A549 (cell line): ENCODE results near the gene ACTR1B.
"Not testable (repeated sequence)": the region's sequence is repeated elsewhere in the genome, so short reads cannot be mapped to it uniquely, and the experiment has no call there.

Experiments
- CBX2 ChIP-seq: fragments of 200-600 bp; sonication (generic); IDR thresholded peaks from 2 replicates; pipeline ENCODE4 v1.6.1; 2016; ENCODE audit warnings: low read depth, mild to moderate bottlenecking, borderline replicate concordance
- CHD4 ChIP-seq: fragments of 200-600 bp; sonication (generic); IDR thresholded peaks from 2 replicates; pipeline ENCODE4 v1.6.1; 2016; ENCODE audit warnings: antibody characterized with exemption, mild to moderate bottlenecking, borderline replicate concordance
- JUN ChIP-seq, 2 experiments: fragments of >200 bp; sonication (Bioruptor Twin); formaldehyde crosslinking; IDR thresholded peaks; 2 replicates in 1 of 2; 3 replicates in 1 of 2; pipeline ENCODE4 v1.6.1; 2016 to 2017
- JUNB ChIP-seq: fragments of >200 bp; sonication (Bioruptor Twin); formaldehyde crosslinking; IDR thresholded peaks from 2 replicates; pipeline ENCODE4 v1.6.1; 2016
- MAZ ChIP-seq: fragments of 150-350 bp; IDR thresholded peaks from 2 replicates; pipeline ENCODE4 v1.6.1; 2014; ENCODE audit warnings: antibody characterized with exemption, low read depth, low read length, borderline replicate concordance
- POLR2A ChIP-seq: IDR thresholded peaks from 2 replicates; pipeline ENCODE4 v1.6.1; 2012; ENCODE audit warnings: mild to moderate bottlenecking, low read length
- RAD21 ChIP-seq, 2 experiments: fragments of >200 bp in 1 of 2; sonication (Bioruptor Twin) in 1 of 2; formaldehyde crosslinking in 1 of 2; IDR thresholded peaks in 1 of 2; conservative IDR thresholded peaks in 1 of 2; 2 replicates in 1 of 2; 3 replicates in 1 of 2; pipeline ENCODE4 v1.6.1; 2012 to 2018; ENCODE audit warnings: inconsistent platforms in 1 of 2
- SMC3 ChIP-seq: fragments of >200 bp; sonication (Bioruptor Twin); formaldehyde crosslinking; IDR thresholded peaks from 3 replicates; pipeline ENCODE4 v1.6.1; 2018; ENCODE audit warnings: inconsistent platforms
- TF ChIP-seq, protein P1 (sequence below): fragments of >200 bp; sonication (Bioruptor Twin); formaldehyde crosslinking; IDR thresholded peaks from 3 replicates; pipeline ENCODE4 v1.5.1; 2016
- TF ChIP-seq, protein P2 (sequence below): IDR thresholded peaks from 2 replicates; pipeline ENCODE4 v1.6.1; 2012; ENCODE audit warnings: low read depth, borderline replicate concordance

GRCh38 chr2:97626049-97626430, 37.8 kb downstream of the ACTR1B start:
- not testable (repeated sequence) for TF ChIP-seq POLR2A; RAD21 (conservative IDR thresholded peaks at IDR 0.05 in 1 of 2, IDR thresholded peaks at IDR 0.05 in 1 of 2); CHD4; MAZ; JUN (IDR thresholded peaks at IDR 0.05); SMC3; JUNB; CBX2
- TF ChIP-seq, protein P1, sequence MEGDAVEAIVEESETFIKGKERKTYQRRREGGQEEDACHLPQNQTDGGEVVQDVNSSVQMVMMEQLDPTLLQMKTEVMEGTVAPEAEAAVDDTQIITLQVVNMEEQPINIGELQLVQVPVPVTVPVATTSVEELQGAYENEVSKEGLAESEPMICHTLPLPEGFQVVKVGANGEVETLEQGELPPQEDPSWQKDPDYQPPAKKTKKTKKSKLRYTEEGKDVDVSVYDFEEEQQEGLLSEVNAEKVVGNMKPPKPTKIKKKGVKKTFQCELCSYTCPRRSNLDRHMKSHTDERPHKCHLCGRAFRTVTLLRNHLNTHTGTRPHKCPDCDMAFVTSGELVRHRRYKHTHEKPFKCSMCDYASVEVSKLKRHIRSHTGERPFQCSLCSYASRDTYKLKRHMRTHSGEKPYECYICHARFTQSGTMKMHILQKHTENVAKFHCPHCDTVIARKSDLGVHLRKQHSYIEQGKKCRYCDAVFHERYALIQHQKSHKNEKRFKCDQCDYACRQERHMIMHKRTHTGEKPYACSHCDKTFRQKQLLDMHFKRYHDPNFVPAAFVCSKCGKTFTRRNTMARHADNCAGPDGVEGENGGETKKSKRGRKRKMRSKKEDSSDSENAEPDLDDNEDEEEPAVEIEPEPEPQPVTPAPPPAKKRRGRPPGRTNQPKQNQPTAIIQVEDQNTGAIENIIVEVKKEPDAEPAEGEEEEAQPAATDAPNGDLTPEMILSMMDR = not testable (repeated sequence)
- TF ChIP-seq, protein P2, sequence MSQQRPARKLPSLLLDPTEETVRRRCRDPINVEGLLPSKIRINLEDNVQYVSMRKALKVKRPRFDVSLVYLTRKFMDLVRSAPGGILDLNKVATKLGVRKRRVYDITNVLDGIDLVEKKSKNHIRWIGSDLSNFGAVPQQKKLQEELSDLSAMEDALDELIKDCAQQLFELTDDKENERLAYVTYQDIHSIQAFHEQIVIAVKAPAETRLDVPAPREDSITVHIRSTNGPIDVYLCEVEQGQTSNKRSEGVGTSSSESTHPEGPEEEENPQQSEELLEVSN = not testable (repeated sequence)
